Camera-type eye (tissue), 1 donor: Measurements from ENCODE around the gene OR1G1. TPM values are rescaled to one million over a fixed set of nuclear protein-coding genes. Genes with fewer than 3 reads are reported as not detected.

ENCODE experiments used
- total RNA-seq: library from RNA; depleted of rRNA; stranded (reverse); fragments of >200 nt; gene quantifications from one replicate; pipeline ENCODE4 v1.2.3, GENCODE V29; 2014

The OR1G1 gene
- total RNA-seq, result not detected

DNA sequence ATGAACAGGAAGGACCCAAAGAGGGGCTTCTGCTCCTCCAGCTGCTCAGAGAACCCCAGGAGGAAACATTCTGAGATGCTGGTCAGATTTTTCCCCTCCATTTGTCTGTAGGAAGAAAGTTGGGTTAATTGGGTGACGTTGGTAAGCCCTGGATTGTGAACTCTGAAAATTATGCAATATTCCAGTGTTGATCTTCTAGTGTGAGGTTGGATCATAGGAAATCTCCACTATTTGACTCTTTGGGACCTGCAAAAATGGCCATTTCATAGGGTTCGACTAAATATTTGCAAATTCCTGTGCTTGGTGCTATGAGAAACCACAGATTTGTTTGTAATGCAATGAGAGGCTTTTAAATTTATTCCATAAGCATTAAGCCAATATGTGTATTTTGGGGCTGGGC is at the start of gene OR1G1:
TSS of gene OR1G1 (minus strand) at position 101 of the 400 bp plus-strand sequence. CDS start at position 101, 0 bp downstream.

GRCh38 chr17:3104322-3104721 is 23.0 kb downstream of the OR1G1 start, which contains the start of gene OR1D2:
OR1D2 (minus strand) TSS chr17:3104422; CDS start chr17:3092996, 11,426 bp downstream.

Other genes with a start within 250 kb of the OR1G1 start
- gene OR1D5, start 63.9 kb downstream of the OR1G1 start, total RNA-seq, result not detected
- not detected for gene OR1D2, start 23.1 kb downstream of the OR1G1 start, total RNA-seq
- not detected for gene OR1A2, start 70.0 kb upstream of the OR1G1 start, total RNA-seq
- gene OR1A1, start 80.1 kb upstream of the OR1G1 start, total RNA-seq, result not detected
- gene OR3A1, start 170.8 kb upstream of the OR1G1 start, total RNA-seq, result not detected